ENCODE data around the gene CMTM1.

CMTM1 gene, protein sequence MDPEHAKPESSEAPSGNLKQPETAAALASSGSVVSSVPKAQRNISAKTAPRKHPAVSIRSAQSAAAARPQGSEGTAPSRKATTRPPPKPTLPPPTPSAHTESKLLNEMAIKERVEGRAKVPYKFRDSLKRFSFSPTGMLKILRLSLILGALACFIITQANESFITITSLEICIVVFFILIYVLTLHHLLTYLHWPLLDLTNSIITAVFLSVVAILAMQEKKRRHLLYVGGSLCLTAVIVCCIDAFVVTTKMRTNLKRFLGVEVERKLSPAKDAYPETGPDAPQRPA

DNA sequence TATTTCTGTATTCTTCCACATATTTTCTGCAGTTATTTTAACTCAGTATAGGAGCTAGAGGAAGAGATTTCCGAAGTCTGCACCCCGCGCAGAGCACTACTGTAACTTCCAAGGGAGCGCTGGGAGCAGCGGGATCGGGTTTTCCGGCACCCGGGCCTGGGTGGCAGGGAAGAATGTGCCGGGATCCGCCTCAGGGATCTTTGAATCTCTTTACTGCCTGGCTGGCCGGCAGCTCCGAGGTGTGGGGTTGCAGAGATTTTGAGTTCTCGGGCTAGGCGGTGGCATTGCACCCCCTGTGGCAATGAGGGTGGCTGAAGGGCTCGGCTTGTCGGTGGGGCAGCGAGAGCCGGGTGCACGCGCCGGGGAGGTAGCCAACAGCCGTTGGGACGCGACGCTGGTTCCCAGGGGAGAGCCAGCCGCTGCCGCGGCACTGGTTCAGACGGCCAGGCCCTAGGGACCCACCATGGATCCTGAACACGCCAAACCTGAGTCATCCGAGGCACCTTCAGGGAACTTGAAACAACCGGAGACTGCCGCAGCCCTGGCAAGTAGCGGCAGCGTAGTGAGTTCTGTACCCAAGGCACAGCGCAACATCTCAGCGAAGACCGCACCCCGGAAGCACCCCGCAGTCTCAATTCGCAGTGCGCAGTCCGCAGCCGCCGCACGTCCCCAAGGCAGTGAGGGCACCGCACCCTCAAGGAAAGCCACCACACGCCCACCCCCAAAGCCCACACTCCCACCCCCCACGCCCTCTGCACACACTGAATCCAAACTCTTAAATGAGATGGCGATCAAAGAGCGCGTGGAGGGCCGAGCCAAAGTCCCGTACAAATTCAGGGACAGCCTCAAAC, at the start of gene CMTM1:
CMTM1 (plus strand) TSS at position 389 of the 851 bp plus-strand sequence; CDS start at position 464, 75 bp downstream.
- DNase-seq (ENCODE audit: low read depth) = no peak

DNA sequence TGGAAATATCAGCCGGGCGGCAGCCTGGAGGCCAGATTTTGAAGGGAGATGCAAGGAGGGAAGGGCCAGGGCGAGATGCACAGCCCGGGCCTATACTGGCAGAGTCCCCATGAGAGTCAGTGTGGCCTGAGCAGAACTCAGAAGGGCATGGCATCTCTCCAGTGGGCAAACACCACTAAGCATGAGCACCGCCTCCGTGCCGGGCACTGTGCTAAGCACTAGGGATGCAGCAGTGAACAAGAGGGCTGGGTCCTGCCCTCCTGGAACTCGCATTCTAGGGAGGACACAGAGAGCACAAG, 49.8 kb upstream of the CMTM1 start:
- DNase-seq (ENCODE audit: low read depth) = no peak

DNA sequence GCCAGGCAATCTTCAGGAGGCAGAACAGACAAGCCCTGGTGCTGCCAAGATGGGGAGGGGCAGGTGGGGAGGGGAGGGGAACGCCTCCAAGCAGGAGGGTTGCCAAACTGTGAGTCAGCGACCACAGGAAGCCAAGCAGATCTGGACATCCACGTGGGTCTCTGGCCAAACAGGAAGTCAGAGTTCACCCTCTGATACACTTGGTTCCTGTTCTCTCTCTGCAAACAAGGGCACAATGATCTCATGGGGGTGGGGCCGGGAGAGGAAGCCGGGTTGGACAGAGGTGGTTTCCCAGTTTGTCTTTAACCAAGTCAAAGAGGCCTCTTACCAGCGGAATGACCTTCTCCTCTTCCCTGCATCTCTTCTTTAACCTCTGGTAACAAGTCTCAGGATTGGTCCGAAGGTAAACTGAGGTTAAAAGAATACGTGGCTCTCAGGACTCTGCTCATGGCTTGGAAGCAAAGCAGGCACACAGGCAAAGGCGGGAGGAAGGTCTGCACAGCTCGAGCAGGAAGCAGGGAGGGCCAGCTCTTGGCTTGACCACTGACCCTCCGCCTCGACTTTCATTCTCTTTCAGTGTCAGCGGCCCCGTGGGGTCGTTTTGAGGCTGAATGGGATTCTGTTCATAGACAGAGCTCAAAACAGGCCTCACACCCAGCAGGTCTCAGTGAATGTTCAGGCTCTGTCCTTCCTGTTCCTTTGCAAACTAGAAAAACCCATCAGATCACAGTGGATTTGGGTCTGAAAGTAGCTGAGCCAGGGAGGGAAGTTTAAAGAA, 49.2 kb upstream of the CMTM1 start:
- DNase-seq (ENCODE audit: low read depth) = peak; percentile 73

DNA sequence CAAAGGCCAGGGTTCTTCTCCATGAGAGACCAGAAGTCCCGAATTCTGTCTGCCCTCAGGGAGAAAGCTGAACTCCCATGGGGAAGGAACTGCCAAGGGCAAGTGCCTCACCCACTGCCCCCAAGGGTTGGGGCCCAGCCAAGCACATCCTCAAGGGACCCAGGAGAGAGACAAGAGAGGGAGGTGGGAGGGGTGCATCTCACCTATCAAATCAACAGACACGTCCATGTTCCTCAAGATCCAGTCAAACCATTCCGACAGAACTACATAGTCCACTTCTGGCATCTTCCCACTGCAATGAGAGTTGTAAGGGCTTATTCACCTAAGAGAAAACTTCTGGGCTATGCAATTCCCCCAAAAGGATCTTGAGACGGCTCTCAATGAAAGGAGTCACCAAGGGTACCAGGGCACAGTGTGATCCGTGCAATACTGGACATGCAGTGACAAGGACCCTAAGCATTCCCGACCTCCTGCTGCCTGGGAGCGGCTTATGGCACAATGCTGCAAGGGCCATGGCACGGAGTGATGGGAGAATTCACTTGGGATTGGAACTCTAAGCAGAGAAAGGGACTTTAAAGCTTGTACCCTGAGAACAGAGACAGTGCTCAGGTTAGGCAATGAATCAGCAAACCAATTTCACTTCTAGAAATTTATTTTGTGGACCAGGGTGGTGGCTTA, 48.5 kb upstream of the CMTM1 start:
- DNase-seq (ENCODE audit: low read depth) = no peak

DNA sequence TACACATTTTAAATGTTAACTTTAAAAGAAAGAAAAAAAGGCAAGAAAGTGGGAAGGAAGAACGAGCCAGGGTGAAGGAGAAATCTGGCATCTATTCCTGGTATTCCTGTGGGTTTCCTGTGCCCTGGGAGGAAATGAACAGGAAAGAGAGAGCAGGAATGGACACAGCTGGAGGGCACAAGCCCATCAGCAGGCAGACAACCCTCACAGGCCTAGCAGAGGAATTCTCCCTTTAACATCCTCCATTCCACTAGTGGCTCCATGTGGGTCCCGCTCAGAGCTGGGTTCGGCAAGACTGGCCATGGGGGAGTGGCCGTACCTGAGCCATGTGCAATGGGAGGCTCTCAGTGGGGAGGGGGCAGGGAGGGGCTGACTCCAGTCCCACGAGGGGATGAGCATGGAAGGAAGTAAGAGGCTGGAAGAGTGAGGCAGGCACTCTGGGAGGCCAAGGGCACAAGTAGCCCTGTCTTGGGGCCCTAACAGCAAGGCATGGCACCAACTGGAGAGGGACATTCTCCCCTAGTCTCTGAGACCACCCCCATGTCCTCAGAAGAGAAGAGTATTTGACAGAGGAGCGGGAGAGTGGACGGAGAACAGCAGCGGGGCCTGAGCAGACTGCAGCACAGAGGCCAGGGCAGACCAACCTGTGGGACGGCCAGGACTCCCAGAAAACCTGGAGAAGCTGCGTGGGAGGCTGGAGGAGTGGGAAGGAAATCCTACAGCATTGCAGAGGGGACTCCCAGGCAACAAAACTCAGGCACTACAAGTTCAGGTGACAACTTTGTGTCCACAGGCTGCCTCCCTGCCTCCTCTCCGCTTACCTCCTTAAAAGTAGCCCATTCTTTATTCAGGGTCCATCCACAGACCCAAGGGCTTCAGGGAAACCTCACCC, 46.5 kb upstream of the CMTM1 start:
- DNase-seq (ENCODE audit: low read depth) = no peak

DNA sequence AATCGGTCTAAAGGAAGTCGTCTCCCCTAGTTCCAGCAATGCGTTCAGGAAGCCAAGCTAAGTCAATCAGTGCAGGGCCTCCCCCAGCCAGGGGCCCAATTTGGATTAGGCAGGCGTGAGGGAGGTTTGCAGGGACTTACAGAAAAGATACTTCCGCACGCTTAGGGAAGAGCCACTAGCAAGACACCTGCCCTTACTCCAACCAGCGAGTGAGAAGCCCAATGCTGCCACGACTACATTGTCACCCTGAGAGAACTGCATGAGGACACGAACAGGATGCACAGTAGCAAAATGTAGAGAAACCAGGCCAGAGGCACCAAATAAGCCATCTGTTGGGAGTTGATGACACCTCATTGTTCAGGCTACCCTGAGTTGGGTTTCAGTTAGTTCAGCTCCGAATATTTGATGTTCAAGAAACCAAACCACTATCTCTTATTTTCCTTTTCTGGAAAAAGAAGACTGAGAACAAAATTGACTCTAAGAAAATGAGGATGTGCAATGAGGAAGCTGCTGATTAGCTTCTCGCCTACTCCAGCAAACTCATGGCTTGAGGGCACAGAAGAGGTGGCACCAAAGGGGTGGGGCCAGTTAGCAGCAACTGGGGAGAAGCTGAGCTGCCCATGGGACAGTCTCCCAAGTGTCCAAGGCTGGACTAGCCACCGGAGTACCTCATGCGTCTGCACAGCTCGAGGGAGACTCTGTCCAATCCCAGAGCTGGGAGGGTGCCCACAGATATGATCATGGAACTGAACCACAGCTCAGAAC, 45.7 kb upstream of the CMTM1 start:
- no peak for DNase-seq (ENCODE audit: low read depth)

DNA sequence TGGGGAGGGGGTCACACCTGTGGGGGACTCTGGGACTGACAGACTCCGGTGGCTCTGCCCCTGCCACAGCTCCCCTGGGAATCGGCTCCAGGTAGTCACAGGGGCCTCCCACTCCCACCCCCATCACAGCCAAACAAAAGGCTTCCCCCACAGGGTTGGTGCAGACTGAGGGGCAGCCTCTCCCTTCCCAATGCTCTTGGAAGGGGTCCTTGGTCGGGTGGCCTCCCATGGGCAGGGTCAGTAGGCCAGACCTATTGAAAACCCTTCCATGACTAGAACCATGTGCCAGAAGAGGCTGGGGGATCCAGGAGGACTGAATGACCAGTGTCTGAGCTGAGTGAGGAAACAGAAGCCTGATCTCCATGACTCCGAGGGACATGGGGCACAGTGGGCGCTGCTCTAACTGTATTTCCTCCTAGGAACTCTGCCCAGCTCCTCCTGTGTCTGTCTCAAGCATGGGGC, 45.0 kb upstream of the CMTM1 start:
- no peak for DNase-seq (ENCODE audit: low read depth)

DNA sequence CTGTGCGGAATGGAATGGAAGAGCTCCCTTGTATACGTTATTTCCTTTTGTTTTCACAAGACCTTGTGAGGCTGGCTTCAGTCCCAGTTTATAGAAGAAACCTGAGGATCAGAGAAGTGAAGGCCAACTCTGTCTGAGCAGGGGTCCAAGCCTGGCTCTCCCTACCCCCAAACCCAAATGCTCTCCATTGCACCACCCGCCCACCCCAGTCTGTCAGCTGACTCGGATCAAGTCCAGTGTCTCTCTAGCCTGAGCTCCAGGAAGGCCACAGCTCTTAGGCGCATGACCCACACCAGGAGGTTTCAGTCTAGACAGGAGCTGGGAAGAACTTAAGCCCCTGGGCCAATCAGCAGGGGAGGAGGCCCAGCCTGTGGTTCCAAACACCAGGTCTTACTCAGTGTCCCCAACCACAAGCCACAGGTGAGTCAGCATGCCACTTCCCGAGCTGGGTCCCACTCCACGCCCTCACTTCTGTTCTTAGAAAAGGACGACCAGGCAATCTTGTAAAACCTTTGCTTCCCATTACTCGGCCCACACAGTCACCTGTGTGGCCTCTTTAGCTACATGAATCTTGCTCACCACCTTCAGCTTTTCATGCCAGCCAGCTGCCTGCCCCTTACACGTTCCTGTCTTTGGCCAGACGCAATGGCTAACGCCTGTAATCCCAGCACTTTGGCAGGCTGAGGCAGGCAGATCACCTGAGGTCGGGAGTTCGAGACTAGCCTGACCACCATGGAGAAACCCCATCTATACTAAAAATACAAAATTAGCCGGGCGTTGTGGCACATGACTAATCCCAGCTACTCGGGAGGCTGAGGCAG, 44.1 kb upstream of the CMTM1 start:
- peak; percentile 90 for DNase-seq (ENCODE audit: low read depth)

DNA sequence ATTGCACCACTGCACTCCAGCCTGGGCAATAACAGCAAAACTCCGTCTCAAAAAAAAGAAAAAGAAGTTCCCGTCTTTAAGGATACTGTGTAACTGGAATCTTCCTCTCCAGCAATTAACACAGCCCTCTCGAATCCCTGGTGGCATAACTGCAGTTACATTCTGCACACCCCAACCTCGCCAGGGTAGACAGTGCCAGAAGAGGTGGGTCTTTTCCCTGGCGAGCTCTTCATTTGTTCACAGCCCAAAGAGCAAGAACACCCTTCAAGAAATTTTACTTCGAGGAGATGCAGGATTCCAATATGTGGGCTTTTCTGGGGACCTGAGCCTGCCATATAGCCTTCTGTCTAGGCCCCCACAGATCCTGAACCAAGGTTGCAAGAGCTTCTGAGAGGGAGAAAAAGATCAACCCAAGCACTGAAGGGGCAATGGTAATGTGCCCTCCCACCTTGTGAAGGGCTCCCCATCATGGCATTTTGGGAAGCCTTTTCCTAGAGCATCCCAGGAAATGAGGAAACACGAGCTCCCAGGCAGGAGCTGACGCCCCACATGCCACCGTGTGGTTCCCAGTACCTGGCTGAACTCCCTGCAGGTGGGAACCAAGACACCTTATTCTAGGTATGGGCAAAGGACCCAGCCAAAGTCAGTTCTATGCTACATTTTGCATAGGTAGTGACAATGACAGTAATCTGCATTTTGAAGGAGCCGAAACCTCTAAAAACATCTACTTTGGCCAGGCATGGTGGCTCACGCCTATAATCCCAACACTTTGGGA, 43.2 kb upstream of the CMTM1 start:
- DNase-seq (ENCODE audit: low read depth) = no peak

DNA sequence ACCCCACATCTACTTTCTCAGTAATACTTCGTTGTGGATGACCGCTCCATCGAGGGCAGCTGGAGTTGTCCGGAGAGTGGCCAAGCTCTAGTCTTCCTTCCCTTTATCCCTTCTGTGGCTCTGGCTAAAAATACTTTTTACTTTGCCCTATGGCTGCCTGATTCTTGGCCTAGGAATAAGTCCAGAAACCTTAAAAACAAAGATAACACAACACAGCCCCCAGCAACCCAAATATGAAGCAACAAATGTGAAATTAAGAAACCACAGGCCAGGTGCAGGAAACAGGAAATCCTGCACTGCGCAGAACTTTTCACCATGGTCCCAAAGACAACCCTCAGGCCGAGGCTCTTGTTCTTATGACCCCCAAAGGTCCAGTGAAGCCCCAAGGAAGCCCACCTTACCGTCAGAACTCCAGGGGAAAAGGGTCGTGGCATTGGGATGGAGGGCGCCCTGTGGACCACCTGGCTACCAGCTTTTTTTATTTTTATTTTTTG, 42.3 kb upstream of the CMTM1 start:
- DNase-seq (ENCODE audit: low read depth) = no peak

DNA sequence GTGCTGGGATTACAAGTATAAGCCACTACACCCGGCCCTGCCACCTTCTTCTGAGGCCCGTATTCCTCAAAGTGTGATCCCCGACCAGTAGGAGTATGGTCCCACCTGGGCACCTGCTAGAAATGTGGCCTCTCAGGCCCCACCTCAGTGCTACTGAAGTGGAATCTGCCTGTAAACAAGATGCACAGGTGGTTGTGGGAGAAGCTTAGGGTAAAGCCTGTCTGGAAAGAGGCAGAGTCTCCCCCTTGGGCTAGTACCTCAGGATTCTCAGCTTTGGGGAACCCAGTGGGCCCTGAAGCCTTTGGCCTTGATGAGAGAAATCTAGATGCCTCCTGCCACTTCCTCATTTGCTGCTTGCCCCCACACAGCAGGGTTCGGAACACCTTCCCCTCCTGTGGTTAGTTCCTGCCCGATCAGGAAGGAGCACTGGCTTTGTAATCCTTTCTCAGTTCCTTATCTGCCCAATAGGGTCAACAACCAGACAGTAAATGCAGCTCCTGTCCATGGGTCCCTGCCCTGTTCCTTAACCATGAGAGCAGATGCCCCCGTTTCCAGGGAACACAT, 41.6 kb upstream of the CMTM1 start:
- DNase-seq (ENCODE audit: low read depth) = no peak

DNA sequence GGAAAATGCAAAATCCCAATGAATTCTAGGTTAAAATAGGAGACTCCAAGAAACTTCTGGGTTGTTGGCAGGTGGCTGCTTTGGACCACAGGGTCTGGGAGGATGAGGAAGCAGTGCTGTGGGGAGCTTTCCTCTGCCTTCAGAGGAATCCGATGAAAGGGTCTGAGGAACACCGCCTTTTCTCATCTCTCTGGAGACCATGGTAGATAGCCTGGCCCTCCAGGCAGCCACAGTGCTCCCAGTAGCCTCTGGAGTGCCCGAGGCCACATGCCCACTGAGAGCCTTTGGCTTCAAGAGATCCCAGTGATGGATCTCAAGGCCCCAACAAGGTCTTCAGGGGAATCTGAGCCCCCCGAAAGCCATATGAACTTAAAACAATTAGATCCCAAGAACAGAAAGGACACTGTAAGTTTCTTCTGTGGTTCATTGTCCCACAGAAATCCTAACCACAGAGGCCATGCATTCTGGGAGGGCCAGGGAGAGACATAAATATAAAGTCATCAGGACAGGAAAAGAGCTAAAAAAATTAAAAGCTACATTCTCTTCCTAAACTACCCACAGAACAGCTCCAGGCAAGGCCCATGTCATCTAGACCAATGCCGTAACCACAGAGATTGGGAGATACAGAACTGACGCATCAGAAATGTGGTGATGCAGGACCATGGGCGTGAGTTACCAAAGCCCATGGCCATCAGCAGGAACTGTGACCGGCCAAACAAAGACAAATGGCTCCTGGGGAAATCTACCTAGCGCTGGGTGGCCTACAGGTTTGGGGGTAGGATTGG, 40.7 kb upstream of the CMTM1 start:
- DNase-seq (ENCODE audit: low read depth) = no peak

DNA sequence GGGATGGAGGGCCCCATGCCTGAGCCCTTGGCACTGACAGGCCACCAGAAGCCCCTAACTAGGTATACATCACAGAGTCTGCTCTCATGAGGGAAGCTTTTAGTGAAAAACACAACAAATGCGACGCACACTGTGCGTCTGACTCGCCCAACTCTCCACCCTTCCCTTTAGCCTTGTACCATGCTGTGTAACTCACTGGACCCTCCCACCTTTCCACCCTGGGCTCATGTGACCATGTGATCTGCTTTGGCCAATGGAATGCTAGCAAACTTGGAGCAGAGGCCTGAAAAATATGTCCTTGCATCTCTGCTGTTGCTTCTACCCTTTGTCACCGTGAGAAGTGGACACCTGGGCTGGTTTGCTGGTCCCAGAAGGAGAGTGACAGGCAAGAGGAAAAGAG, 37.9 kb upstream of the CMTM1 start:
- DNase-seq (ENCODE audit: low read depth) = no peak

DNA sequence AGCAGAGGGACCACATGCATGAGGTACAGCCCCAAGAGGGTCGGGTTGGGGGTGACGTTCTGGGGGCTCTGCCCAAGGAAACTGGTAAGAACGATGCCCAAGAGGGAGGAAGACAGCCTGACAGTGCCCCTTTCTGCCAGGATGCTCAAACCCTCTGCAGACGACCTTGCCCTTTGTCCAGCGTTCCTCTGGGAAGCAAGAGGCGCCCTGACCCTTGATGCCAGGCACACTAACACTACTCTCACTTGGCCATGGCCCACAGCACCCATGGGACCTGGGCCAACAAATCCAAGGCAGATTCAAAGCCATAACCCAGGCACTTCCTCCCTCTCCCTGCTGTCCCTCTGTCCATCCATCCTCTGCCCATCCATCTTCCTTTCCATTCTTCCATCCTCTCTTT, 36.8 kb upstream of the CMTM1 start:
- DNase-seq (ENCODE audit: low read depth) = no peak

DNA sequence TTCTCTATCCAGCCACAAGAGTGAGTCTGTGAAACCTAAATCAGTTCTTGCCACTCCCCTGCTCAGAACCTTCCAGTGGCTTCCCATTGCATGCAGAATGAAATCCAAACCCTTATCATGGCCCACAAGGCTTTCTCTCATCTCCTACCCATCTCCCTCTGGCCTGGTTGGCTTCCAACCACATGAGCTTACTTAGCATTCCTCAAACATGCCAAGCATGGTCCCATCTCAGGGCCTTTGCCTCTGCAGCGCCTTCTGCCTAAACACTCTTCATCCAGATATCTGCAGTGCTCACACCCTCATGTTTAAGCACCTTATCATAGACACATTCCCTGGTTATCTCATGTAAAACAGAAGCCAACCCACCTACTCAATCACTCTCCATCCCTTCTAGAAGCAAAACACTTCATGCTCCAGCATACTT, 31.9 kb upstream of the CMTM1 start:
- DNase-seq (ENCODE audit: low read depth) = no peak

DNA sequence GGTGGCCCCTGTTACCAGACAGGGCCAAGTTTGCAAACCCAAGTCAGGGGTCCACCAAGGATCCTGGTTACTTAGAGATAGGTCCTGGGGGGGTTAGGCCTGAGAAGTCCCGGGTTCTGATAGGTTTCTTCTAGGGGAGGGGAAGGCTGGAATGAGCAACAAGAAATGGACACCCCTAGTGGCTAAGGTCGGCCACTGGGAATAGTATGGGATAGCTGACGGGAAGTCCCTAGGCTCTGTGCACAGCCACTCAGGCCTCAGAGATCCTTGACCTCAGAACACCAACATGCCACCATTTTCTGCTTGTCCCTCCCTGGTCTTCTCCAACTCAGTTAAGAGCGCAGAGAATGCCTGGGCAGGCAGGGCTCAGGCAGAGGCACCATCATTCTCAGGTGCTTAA, 29.7 kb upstream of the CMTM1 start:
- DNase-seq (ENCODE audit: low read depth) = no peak

DNA sequence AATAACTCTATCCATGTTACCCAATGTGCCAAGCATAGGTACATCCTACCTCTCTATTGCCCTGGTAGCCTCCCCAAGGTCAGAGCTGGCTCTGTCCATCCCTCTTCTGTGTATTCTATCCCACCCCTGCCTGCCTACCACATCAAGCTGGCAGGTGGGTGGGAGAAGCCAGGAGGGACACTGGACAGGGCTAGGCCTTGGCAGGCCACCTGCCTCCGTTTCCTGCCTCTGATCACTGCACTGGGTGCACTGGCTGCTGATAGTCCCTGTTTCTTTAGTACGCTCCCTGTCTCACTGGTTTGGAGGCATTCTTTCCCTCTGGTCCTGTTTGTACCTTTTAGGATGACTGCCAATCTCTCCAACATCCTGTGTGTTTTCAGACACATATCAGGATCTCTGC, 29.0 kb upstream of the CMTM1 start:
- DNase-seq (ENCODE audit: low read depth) = no peak
